DMS114 treated with DMSO at 0.1 percent for 48 hours (cell line): Measurements from ENCODE around the gene FBXO22.
"Not testable (repeated sequence)": the region's sequence is repeated elsewhere in the genome, so short reads cannot be mapped to it uniquely, and the experiment has no call there.

Experiments used
- DNase-seq: peaks from one replicate; lab custom pipeline; 2025; ENCODE audit not compliant: unreplicated experiment; lab: John Stamatoyannopoulos, UW

Gene FBXO22

DNA sequence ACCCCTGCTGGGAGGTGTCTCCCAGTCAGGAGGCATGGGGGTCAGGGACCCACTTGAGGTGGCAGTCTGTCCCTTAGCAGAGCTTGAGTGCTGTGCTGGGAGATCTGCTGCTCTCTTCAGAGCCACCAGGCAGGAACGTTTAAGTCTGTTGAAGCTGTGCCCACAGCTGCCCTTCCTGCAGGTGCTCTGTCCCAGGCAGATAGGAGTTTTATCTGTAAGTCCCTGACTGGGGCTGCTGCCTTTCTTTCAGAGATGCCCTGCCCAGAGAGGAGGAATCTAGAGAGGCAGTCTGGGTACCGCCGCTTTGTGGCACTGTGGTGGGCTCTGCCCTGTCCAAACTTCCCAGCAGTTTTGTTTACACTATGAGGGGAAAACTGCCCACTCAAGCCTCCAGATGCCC lies 73.1 kb downstream of the FBXO22 start:
- DNase-seq = not testable (repeated sequence)

DNA sequence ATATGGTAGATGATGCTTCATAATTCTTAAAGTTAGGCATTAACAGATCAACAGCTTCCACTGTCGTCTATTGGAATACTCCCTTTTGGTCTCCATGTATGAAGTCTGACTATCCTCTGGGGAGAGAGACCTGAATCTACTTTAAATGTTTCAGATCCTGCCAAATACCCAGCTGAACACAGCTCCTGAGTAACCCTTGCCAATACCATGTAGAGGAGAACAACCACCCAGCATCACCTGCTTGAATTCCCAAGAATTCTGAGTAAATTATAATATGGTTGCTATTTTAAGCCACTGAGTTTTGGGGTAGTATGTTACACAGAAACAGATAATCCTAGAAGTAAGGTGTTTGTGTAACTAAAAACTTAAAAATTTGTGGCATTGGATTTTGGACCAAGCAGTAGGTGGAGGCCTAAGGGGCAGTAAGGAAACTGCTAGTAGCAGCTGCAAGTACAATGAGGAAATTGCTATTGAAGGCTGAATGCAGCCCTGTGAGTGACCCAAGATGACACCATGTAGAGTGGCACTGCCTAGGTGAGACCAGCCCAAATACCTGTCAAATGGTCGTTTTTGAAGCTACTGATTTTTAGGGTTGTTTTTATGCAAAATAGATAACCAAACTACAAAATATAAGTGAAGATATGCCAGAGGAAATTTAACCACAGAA lies 77.6 kb downstream of the FBXO22 start:
- DNase-seq = no peak

DNA sequence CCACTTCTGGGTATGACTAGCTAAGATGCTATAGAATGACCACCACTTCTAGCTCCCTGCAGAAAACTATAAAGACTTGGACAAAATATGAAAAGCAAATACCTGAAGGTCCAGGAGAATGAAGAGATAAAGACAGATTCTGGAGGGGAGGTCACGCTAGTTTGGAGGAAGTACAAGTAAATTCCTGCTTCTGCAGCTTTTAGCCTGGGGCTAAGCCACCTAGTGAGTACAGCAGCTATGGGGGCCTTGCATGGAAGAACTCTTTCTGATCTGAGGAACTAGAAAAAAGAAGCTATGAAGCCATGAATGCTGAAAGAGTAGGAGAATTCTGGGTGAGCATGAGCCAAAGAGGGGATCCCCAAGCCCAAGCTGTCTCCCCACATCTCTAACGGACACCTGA lies 78.8 kb downstream of the FBXO22 start:
- DNase-seq = no peak

DNA sequence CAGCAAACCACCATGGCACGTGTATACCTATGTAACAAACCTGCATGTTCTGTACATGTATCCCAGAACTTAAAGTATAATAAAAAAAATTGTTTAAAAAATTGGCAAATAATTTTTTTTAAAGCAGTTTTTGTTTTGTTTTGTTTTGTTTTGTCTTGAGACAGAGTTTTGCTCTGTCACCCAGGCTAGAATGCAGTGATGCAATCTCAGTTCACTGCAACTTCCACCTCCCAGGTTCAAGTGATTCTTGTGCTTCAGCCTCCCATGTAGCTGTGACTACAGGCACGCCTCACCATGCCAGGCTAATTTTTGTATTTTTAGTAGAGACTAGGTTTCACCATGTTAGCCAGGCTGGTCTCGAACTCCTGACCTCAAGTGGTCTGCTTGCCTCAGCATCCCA lies 81.0 kb downstream of the FBXO22 start:
- not testable (repeated sequence) for DNase-seq

DNA sequence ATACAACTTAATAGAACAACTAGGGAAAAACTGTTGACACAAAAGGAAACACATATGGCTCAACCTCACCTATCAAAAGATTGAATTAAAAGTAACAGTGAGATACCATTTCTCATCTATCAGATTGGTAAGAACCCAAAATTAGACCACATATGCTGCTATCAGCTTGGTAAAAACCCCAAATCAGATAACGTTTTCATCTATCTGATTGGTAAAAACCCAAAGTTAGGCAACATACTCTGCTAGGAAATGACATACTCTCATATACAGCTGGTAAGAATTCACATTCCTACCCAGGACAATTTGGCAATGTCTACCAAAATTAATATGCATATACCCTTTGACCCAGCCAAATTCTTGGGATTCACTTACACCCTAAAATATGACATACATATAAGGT lies 82.3 kb downstream of the FBXO22 start:
- DNase-seq = no peak

DNA sequence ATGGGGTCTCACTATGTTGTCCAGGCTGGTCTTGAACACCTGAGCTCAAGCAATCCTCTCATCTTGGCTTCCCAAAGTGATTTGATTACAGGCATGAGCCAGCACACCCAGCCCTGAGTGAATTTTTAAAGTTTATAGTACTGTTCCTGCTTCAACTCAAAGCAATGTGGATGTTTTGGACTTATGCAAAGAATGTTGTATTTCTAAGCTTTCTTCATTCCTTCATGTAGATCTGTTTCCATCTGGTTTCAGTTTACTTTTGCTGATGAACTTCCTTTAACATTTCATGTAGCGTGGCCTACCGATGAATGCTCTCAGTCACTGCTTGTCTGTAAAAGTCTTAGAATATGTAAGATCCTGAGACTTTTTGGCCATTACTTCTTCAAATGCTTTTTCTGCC lies 85.4 kb downstream of the FBXO22 start:
- DNase-seq = no peak

DNA sequence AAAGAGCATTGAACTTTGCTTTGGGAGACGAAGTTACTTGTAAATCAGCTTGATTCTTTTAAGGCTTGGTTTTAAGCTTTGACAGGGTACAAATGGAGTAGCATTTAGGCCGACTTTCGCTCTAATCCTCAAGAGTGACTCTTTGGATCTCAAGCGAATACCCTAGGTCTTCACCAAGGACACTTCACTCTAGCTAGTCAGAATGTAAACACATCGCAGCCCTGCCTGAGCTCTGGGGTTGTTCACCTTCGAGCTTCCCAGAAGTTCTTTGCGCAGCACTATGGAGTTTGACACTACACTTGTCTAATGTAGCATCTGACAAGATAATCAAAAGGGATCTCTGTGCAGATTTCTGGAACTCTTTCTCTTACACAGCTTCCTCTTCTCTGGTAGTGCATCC lies 86.2 kb downstream of the FBXO22 start:
- no peak for DNase-seq
